ENCODE data around the gene TBX15.

TBX15 gene

DNA sequence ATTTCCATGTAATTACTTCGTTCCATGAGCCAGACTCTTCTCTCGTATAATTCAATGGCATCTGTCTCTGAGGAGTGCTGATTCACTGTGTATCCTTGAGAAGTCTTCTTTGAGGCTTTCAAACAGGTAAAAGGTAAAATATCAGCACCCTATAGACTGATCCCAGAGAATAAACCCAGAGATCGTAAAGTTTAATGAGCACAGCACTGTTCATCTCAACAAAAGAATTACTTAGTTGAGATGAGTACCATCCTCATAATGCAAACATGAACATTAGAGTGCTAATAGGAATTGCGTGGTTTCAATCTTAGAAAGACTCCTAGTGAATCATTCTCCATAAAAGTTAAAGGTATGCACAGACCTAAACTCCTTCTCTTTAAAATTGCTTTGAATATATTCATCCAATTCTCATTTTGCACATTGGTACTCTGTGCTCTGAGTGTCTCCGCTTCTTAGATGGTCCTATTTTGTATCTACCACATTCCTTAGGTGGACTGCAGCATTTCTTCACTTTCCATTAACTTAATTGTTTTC lies 97.2 kb downstream of the TBX15 start:
- no peak for DNase-seq (ENCODE audit: low spot score)

DNA sequence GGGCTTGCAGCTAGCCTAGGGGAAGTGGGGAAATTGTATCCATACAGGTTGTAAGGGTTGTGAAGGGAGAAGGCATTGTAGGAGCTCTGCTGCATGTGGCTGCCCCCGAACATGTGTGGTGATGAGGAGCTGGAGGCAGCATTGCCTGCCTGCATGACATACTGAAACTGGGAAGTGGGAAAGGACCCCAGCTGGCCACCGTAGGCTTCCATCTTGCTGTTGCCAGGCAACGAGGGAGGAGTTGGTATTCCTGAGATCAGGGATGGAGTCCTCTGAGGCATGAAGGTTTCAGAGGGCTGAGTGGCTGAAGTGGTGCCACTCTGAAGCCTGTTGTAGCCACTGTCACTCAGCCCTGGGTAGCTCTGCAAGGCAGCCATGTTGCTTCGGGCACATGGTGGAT lies 103.2 kb downstream of the TBX15 start:
- DNase-seq (ENCODE audit: low spot score): no peak

DNA sequence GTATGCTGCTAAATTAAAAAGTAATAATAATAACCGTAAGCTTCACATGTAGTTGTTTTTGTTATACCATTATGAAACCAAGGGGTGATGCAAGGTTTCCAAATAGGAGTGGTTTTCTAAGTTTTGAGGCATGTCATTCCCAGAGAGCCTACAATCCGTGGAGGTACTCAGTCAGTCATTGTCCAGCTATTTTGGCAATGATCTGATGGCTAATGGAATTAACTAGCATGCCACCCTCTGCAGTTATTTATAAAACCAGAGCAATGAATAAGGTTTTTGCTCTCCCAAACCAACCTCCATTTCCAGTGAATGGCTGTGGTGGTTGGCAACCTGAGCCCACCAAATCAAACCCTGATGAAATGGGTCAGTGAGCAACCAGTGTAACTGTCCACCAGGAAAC lies 106.4 kb downstream of the TBX15 start:
- DNase-seq (ENCODE audit: low spot score): no peak

DNA sequence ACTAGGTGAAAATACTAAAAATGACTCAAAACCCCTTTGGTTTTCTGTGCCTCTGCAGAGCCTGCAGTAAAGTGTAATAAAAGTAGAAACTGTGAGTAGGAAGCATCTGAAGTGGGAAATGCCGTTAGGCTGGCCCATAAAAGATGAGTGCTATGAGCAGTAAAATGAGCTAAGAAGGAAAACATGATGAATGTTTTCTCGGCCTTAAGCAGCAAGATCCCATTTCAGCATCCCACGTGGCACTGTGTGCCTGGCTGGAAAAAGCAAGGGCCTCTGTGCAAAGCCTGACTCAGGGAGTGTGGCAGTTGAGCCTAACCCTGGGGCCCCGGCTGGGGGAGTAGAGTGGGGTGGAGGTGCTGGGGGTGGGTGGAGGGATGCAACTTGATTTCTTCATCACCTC lies 109.5 kb downstream of the TBX15 start:
- no peak for DNase-seq (ENCODE audit: low spot score)

DNA sequence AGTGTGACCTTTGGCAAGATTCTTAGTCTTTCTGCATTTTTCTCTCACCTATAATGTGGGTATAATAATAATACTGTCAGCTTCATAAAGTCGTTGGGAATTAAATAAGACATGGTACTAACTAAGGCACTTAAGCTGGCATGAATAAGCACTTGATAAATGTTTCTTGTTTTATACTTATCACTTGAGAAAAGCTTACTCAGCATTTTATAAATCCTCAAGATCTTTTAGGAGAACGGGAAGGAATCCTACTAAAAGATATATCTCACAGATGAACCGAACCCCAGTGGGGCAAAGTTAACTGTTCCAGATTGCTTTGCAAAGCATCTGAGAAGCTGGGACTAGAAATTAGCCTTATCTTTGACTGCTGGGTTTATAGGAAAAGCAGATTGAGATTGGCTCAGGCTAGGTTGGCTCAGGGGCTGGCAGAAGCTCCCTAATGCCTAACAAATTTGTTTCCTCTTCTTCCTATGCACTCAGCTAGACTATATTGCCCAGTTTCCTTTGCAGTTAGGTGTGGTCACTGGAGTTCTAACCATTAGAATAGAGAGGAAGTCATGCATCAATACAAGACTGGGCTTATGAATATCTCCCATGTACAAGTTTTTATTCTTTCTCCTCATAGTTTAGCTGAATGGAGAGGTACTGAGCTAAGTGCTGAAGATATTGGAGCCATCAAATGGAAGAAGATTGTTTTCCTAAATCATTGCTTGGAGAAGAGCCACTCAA lies 110.3 kb downstream of the TBX15 start:
- DNase-seq (ENCODE audit: low spot score): no peak

DNA sequence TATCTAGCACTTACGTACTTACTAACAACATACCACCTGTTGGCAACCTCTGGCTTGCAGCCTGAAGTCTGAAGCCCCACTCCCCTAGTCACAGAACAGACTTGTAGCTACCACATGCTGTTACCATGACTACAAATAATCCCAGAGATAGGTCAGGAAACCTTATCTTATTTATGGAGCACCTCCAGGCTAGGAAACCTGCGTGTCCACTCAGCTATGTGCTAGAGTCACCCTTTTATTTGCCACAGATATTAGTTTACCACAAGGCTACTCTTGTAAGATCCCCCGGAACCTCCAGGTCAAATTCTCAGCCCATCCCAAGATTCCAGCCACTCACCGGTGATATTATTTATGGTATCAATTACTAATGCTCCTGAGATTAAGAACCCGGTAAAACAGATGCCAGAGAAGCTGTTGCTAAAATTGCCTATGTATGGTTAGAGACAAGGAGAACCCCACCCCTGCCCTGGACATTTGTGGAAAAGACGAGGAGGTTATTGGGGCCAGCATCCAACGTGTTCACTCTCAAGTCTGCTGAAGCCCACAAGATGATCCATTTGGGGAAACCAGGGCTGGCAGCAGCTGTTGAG lies 116.5 kb downstream of the TBX15 start:
- DNase-seq (ENCODE audit: low spot score): no peak

DNA sequence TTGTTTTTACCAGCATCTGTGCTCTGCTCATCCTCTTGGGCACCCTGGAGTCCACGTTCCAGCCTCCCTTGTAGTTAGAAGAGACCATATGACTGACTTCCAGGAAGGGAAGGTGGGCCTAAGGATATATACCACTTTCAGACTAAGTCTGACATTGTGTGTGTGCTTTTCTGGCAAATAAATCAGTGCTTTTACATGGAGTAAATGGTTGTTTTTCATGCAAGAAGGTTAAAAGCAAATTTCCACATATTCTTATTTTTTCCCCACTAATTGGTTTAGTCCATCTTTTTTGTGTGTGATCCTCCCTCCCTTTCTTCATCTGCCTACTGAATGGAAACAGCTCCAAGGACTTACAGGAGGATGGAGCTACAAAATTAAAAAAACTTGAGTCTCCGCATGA lies 119.8 kb downstream of the TBX15 start:
- no peak for DNase-seq (ENCODE audit: low spot score)

DNA sequence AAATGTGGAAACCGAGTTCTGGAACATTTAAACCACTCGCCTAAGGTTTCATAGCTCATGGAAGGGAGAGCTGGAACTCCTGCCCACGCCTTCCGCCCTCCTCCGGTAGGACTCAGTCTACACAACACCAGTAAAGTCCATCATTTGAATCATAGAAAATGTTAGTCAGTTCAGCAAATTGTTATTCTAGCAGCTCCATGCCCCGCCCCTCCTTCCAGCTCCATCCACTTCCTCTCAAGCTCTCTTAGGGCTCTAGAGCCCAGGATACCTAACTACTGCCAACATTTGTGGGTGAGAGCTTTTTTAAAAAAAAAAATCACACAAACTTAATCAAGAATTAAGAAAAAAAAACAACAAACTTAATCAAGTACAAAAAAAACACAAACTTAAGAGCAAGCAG lies 121.8 kb downstream of the TBX15 start:
- DNase-seq (ENCODE audit: low spot score): no peak

DNA sequence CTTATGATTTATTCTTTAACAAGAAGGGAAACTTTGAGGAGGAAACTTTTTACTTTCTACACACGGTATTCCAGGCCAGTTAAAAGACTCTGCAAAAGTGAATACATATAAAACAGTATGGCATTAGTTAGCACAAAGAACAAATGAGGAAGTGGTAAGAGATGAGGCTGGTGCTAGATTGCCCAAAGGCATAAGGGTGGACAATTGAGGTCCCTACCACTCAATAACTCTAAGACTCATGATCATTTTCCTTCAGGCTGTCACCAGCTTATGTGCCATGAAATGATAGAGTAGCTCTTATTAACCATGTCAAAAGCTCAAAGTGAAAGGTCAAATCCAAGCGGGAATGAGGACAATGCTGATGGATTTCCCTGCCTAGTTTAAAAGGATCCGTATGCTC lies 124.5 kb downstream of the TBX15 start:
- DNase-seq (ENCODE audit: low spot score): no peak

DNA sequence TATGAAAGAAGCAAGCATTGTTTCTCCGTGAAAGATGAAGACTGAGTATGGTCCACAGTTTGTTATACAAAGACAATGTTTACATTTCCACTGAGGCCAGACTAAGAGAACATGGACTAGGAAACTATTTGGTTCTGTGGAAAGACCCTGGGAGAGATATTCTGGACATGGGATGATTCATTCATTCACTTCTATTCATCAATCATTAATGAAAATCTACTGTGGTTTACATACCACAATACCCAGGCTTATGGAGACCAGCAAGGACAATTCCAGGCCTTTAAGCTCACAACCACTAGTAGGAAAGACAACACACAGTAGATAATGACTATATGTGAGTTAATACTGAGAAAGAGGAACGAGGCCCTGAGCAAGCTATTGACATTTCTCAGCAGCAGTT lies 125.4 kb downstream of the TBX15 start:
- no peak for DNase-seq (ENCODE audit: low spot score)

DNA sequence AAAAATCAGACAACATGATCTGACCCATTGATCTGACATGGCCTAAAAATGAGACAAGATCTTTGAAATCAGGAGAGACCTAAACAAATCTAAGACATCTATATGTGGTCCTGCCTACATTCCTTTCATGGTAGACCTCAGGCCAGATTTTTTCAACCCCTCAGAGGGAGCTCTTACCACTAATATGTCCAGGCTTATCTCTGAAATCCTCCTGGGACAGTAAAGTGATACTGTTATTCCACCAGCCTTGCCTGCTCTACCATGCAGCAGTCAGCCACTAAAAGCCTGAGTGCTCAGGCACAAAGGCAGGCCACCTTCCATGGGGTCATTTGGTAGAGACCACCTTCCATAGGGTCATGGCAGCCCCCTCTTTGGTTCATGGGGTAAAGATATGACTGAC lies 126.9 kb downstream of the TBX15 start:
- no peak for DNase-seq (ENCODE audit: low spot score)

DNA sequence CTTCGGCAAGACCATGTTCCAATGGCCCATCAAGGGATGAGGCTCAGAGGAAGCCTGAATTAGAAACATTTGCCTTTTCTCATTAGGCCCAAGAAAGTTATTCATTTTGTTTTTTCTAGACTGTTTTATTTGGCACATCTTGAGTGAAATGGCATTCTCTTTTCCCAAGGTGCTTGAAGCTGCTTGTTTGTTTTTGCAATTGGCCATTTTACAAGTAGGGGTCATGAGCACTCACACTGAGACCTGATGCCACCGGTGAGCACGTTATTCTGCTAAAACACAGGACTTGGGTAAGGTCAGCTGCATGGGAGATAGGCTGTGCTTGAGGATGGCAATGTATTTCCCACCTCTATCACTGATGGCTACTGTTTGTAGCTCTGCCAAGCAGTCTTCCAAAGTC lies 128.1 kb downstream of the TBX15 start:
- DNase-seq (ENCODE audit: low spot score): no peak

DNA sequence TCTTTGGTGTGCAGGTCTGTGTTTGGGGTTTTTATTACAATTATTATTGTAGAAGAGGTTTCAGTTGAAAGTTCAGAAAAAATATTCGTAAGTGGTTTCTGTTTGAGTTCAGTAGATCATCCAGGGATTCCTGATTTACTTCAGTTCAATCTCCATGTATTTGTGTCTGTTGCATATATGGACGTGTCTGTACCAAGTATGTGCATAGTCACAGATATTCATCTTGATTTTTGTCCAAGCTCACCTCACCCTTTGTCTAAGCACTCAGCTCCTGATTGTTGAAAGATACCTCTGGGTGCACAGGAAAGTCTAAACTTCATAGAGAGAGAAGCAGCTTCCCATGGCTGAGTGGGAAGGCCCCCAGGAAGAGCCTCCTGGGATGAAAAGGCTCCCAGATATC lies 141.7 kb downstream of the TBX15 start:
- DNase-seq (ENCODE audit: low spot score): no peak

DNA sequence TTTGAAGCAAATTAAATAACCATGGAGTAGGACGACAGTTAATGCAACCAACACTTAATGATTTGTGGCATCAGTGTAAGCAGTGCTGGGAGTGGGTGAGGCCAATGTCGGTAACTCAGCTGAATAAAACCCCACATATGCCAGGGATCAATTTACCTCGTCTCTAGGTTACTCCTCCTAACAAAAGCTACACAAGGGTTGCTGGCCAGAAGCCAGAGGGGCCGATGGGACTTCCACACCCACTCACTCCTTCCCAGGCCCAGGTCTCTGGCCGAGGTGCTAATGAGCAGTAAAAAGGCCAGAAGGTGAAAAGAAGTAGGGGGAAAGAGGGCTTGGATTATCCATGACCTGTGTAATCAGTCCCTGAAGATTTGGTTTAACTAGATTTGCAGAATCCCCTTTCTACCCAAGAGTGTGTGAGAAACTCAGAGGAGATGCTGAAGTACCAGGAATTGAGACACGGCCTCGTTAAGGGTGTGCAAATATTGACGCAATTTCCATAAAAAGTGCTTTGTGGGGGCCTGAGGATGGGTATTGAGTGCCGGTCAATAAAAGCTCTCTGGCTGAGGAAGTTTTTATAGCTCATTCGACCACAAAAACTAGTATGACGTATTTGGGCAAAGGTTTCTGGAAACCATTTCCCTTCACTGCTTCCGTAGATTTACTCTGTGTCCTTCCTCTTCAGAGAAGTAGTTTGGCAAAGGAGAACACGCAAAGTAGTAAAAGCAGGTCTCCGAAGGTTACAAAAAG lies 145.5 kb downstream of the TBX15 start:
- DNase-seq (ENCODE audit: low spot score): no peak

DNA sequence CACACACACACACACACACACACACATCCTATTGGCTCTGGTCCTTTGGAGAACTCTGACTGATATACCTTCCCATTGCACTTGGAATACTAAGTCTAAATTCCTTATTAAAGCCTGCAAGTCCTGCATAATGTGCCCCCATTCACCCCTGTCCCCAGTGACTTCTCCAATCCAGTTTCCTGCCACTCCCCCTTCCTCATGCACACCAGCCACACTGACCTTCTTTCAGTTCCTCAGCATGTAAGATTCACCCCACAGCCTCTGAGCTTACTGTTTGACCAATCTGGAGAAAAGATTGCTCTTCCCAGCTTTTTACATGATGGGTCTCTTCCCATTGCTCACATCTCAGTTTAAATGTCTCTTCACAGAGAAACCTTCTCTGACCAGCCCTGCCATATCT lies 146.6 kb downstream of the TBX15 start:
- no peak for DNase-seq (ENCODE audit: low spot score)

All from hematopoietic multipotent progenitor cell treated with erythropoietin and hydrocortisone succinate and interleukin-3 and kit ligand, for 15 days (in vitro differentiated cells).